NCI-H1436 treated with DMSO at 0.1 percent for 48 hours (cell line): ENCODE measurements around the gene G0S2.
"Not testable (repeated sequence)": the region's sequence is repeated elsewhere in the genome, so short reads cannot be mapped to it uniquely, and the experiment has no call there.

Experiments
- DNase-seq: peaks from one replicate; lab custom pipeline; 2025; lab: John Stamatoyannopoulos, UW

G0S2 gene

GRCh38 chr1:209678981-209679539 lies 3.8 kb downstream of the G0S2 start:
- DNase-seq: no peak

- no peak for DNase-seq
Measured at GRCh38 chr1:209685821-209686220, 10.6 kb downstream of the G0S2 start.

- no peak for DNase-seq
Measured at GRCh38 chr1:209686322-209686721, 11.1 kb downstream of the G0S2 start.

- DNase-seq: no peak
Measured at GRCh38 chr1:209688746-209689234, 13.6 kb downstream of the G0S2 start.

GRCh38 chr1:209689477-209689876 lies 14.3 kb downstream of the G0S2 start:
- DNase-seq: no peak

- no peak for DNase-seq
Measured at GRCh38 chr1:209691237-209691636, 16.0 kb downstream of the G0S2 start.

GRCh38 chr1:209692296-209692695 lies 17.1 kb downstream of the G0S2 start:
- DNase-seq: no peak

- peak; percentile 18 for DNase-seq
Measured at GRCh38 chr1:209692745-209693504, 17.7 kb downstream of the G0S2 start.

- no peak for DNase-seq
Measured at GRCh38 chr1:209696673-209697072, 21.5 kb downstream of the G0S2 start.

- DNase-seq: no peak
Measured at GRCh38 chr1:209697126-209697525, 21.9 kb downstream of the G0S2 start.

- DNase-seq: not testable (repeated sequence)
Measured at GRCh38 chr1:209700686-209701085, 25.5 kb downstream of the G0S2 start.

GRCh38 chr1:209702832-209703231 lies 27.6 kb downstream of the G0S2 start:
- DNase-seq: no peak

GRCh38 chr1:209703834-209704504 lies 28.8 kb downstream of the G0S2 start:
- no peak for DNase-seq

- no peak for DNase-seq
Measured at GRCh38 chr1:209704584-209704983, 29.4 kb downstream of the G0S2 start, which contains the start of gene HSD11B1. TSS of gene HSD11B1 (plus strand) at chr1:209704846. CDS start at chr1:209704943, 97 bp downstream.

- DNase-seq: no peak
Measured at GRCh38 chr1:209705033-209705598, 29.9 kb downstream of the G0S2 start.

- no peak for DNase-seq
Measured at GRCh38 chr1:209706622-209707021, 31.4 kb downstream of the G0S2 start.

GRCh38 chr1:209707308-209707707 lies 32.1 kb downstream of the G0S2 start:
- DNase-seq: no peak

GRCh38 chr1:209708297-209708696 lies 33.1 kb downstream of the G0S2 start:
- DNase-seq: no peak

- DNase-seq: no peak
Measured at GRCh38 chr1:209710093-209710492, 34.9 kb downstream of the G0S2 start.

GRCh38 chr1:209710847-209711246 lies 35.6 kb downstream of the G0S2 start:
- DNase-seq: no peak

- no peak for DNase-seq
Measured at GRCh38 chr1:209714338-209714737, 39.1 kb downstream of the G0S2 start.

- no peak for DNase-seq
Measured at GRCh38 chr1:209715314-209715713, 40.1 kb downstream of the G0S2 start.

GRCh38 chr1:209717818-209718217 lies 42.6 kb downstream of the G0S2 start:
- DNase-seq: no peak
